ENCODE measurements around the gene DAB1. TPM values are rescaled to one million over a fixed set of nuclear protein-coding genes. Genes with fewer than 3 reads are reported as not detected.

The DAB1 gene
- total RNA-seq (2022; extraction: Qiagen RNA extraction; ENCODE audit: low read depth), result not detected in 5 replicates

GRCh38 chr1:57423656-57424211, at the start of gene DAB1:
Gene DAB1, minus strand, starts transcription at chr1:57424060. Its CDS starts 133,030 bp downstream, at chr1:57291030.

DNA sequence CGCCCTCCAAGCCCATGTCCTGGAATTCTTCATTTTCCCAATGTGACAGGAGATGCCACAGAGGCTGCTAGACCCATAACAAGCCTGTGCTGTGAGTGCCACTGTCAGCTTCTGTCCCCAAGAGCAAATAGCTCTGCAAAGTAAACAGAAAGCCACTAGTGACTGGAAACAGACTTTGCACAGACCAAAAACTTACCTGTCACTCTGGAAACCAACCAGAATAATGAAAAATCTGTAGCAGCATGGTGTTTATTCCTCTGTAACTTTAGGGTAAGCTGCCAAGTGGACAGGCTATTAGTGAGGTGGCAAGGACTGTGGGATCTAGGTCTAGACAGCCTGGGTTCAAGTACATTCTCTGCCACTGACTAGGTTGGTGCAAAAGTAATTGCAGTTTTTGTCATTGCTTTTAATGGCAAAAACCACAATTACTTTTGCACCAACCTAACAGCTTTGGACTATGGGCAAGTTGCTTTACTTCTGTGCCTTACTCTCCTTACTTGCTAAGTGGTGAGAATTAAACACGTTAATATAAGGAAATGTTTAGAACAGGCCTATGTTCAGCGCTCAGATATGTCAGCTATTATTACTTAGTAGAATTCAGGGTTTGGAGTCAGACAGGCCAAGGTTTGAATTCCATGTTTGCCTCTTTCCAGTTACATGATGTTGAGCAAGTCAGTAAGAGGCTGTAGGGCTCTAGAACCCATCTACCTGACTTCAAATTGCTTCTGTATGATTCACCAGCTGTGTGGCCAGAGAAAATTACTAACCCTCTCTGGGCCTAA, 457.8 kb downstream of the DAB1 start, which contains the start of gene C8B:
Gene C8B, minus strand, starts transcription at position 100 of the 782 bp plus-strand sequence. Its CDS starts 67 bp downstream, at position 33.

